Neuronal stem cell (in vitro differentiated cells): ENCODE measurements around the gene STMN3.

Experiments
- DNase-seq: peaks from one replicate; pipeline ENCODE4 v3.0.0-alpha.2; 2013; ENCODE audit warnings: low spot score
- H2AFZ ChIP-seq: one replicate; pipeline ENCODE4 v1.6.1; 2013; ENCODE audit warnings: mild to moderate bottlenecking, low read length, inconsistent platforms
- H2AK5ac ChIP-seq: 2 replicates; pipeline ENCODE4 v1.6.1; 2013; ENCODE audit warnings: low read depth, mild to moderate bottlenecking, inconsistent platforms, low read length, moderate library complexity, mixed read lengths
- H2BK120ac ChIP-seq: 2 replicates; pipeline ENCODE4 v1.6.1; 2013; ENCODE audit warnings: low read depth, mild to moderate bottlenecking, inconsistent platforms, low read length, moderate library complexity, mixed read lengths
- H2BK12ac ChIP-seq: one replicate; pipeline ENCODE4 v1.6.1; 2013; ENCODE audit warnings: low read length, inconsistent platforms
- H2BK15ac ChIP-seq: 2 replicates; pipeline ENCODE4 v1.6.1; 2013; ENCODE audit warnings: mild to moderate bottlenecking, low read length, inconsistent platforms, mixed read lengths
- H2BK5ac ChIP-seq: one replicate; pipeline ENCODE4 v1.6.1; 2013; ENCODE audit warnings: inconsistent platforms, mild to moderate bottlenecking, low read length, moderate library complexity
- H3K14ac ChIP-seq: one replicate; pipeline ENCODE4 v1.6.1; 2013; ENCODE audit warnings: low read length, inconsistent platforms
- H3K18ac ChIP-seq: 2 replicates; pipeline ENCODE4 v1.6.1; 2013; ENCODE audit warnings: low read length, inconsistent platforms
- H3K23ac ChIP-seq: 2 replicates; pipeline ENCODE4 v1.6.1; 2013; ENCODE audit warnings: low read depth, mild to moderate bottlenecking, mixed read lengths, low read length, inconsistent platforms; ENCODE audit not compliant: poor library complexity
- H3K27ac ChIP-seq: replicated peaks from 3 replicates; pipeline ENCODE4 v1.5.1; 2013; ENCODE audit warnings: low read length, inconsistent platforms
- H3K27me3 ChIP-seq, 3 experiments: 2 replicates each; pipeline ENCODE4 v1.6.1; 2013; ENCODE audit warnings: low read length in 3 of 3, mild to moderate bottlenecking in 2 of 3, inconsistent platforms in 1 of 3, low read depth in 1 of 3, mixed read lengths in 1 of 3, moderate library complexity in 1 of 3; ENCODE audit not compliant: control insufficient read depth in 3 of 3, insufficient read depth in 3 of 3
- H3K36me3 ChIP-seq, 2 donors: replicated peaks in 1 of 2; 2 replicates each; pipeline ENCODE4 v1.6.1; 2013; ENCODE audit warnings: low read length in 2 of 2; ENCODE audit not compliant: control insufficient read depth in 2 of 2, insufficient read depth in 2 of 2
- H3K4ac ChIP-seq: 2 replicates; pipeline ENCODE4 v1.6.1; 2013; ENCODE audit warnings: inconsistent platforms, mild to moderate bottlenecking, low read length, moderate library complexity
- H3K4me1 ChIP-seq, 2 donors: 1 replicate in 1 of 2; 2 replicates in 1 of 2; pipeline ENCODE4 v1.6.1; 2013; ENCODE audit warnings: low read length in 2 of 2, low read depth in 1 of 2; ENCODE audit not compliant: control insufficient read depth in 2 of 2, insufficient read depth in 1 of 2
- H3K4me2 ChIP-seq: one replicate; pipeline ENCODE4 v1.6.1; 2013; ENCODE audit warnings: mild to moderate bottlenecking, low read length, inconsistent platforms; ENCODE audit not compliant: insufficient read depth, poor library complexity, severe bottlenecking
- H3K4me3 ChIP-seq, 2 donors: 2 replicates each; pipeline ENCODE4 v1.5.1; 2013; ENCODE audit warnings: low read length in 2 of 2, mild to moderate bottlenecking in 2 of 2, inconsistent platforms in 1 of 2, moderate library complexity in 1 of 2
- H3K79me1 ChIP-seq: one replicate; pipeline ENCODE4 v1.6.1; 2013; ENCODE audit warnings: low read depth, mild to moderate bottlenecking, inconsistent platforms, low read length, moderate library complexity
- H3K9ac ChIP-seq: one replicate; pipeline ENCODE4 v1.6.1; 2013; ENCODE audit warnings: mild to moderate bottlenecking, low read depth, low read length, inconsistent platforms; ENCODE audit not compliant: poor library complexity
- H3K9me3 ChIP-seq, 2 donors: replicated peaks in 1 of 2; 2 replicates each; pipeline versions ENCODE3 to v1.6.1; 2013; ENCODE audit warnings: low read length in 2 of 2, mild to moderate bottlenecking in 2 of 2, inconsistent platforms in 1 of 2, low read depth in 1 of 2, mixed read lengths in 1 of 2, moderate library complexity in 1 of 2; ENCODE audit not compliant: control insufficient read depth in 2 of 2, insufficient read depth in 1 of 2
- H4K8ac ChIP-seq: one replicate; pipeline ENCODE4 v1.6.1; 2013; ENCODE audit warnings: low read depth, mild to moderate bottlenecking, inconsistent platforms, low read length, moderate library complexity
- H4K91ac ChIP-seq: one replicate; pipeline ENCODE4 v1.6.1; 2013; ENCODE audit warnings: low read length, low read depth, mild to moderate bottlenecking, inconsistent platforms; ENCODE audit not compliant: poor library complexity
- WGBS, 2 donors: extraction: QIAGEN DNeasy Blood & Tissue Kit; methylation state at CpG; one replicate each; pipeline ENCODE4 v1.1.7; 2013; ENCODE audit warnings: missing lambda C conversion rate in 2 of 2, mixed read lengths in 1 of 2; ENCODE audit not compliant: insufficient read length in 2 of 2, insufficient replicate concordance in 1 of 2; ENCODE audit errors: extremely low coverage in 2 of 2; 5-methylcytosine and 5-hydroxymethylcytosine counted together

The STMN3 gene

DNA sequence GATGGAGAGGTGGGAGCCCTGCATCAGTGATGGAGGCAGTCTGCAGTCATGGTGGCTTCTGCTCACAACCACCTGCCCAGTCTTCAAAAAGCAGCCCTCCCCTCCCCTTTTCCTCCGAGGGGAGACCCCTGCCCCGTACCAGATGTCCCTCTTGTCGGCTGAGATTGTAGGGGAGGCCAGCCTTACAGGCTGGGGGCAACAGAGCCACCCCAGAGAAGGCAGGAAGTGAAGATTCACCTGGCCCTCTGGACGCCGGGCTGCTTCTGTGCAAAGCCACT lies 47.8 kb upstream of the STMN3 start:
- H2BK120ac ChIP-seq: no peak overlapping the region
- no peak overlapping the region for H3K9ac ChIP-seq
- peaks cover 7 to 13% of the 10 kb centered on the region in 2 donors for H3K4me1 ChIP-seq
- WGBS, 2 donors: no CpG with 5 or more reads among the region's 5 CpGs
- H2AFZ ChIP-seq: no peak overlapping the region
- H3K9me3 ChIP-seq: no peaks in the 10 kb centered on the region
- DNase-seq: no peak
- no peak overlapping the region for H4K8ac ChIP-seq
- H2AK5ac ChIP-seq: no peak overlapping the region
- H3K23ac ChIP-seq: no peak overlapping the region
- peaks cover 20 to 48% of the 10 kb centered on the region in 2 donors for H3K36me3 ChIP-seq
- no peak overlapping the region for H3K27ac ChIP-seq
- H3K27me3 ChIP-seq: no peaks in the 10 kb centered on the region
- no peak overlapping the region for H3K18ac ChIP-seq
- no peak overlapping the region for H2BK5ac ChIP-seq
- H3K79me1 ChIP-seq: peaks cover 11% of the 10 kb centered on the region
- H3K4me3 ChIP-seq: no peak overlapping the region
- no peak overlapping the region for H3K4ac ChIP-seq
- no peak overlapping the region for H3K14ac ChIP-seq
- H3K4me2 ChIP-seq: no peak overlapping the region
- H2BK12ac ChIP-seq: no peak overlapping the region
- H4K91ac ChIP-seq: no peak overlapping the region
- H2BK15ac ChIP-seq: no peak overlapping the region

DNA sequence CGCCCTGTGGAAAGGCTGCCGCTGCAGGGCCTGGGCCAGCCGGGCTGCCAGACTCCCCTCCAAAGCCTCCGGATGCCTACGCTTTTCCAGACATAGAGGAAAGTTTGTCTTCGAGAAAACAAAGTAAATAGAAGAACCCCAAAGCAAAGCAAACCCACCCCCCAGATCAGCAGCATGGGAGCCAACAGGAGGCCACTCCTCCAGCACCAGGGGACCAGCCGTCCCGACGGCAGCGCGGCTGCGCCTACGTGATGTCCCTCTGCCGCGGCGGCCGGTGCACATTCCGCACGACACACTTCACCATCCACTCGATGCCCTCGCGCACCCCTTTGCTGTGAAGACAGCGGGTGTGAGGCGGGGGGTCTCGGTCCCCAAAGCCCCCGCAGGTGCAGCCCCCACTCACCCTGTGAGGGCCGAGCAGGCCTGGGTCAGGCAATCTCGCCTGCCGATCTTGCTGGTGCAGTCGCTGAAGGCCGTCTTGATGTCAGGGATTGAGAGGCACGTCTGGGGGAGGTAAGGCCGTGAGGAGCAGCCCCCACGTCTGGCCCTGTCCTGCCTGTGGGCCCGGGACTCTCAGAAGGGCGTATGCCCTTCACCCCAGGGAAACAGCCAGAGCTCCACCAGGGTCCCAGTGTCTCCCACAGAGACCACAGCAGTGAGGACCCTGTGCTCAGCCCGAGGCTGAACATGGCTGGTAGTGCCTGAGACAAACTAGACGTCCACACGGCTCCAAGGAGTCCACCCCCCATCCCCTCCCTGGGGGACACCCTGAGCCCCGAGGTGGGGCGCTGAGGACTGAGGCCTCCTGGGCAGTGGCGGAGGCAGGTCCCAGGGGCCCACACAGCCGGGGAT lies 47.2 kb upstream of the STMN3 start:
- Histone ChIP-seq H2BK15ac (no peak overlapping the region), H3K27me3 (no peaks in the 10 kb centered on the region), H3K9ac (no peak overlapping the region), H3K27ac (no peak overlapping the region), H4K91ac (no peak overlapping the region), H3K4me1 (peaks cover 7 to 14% of the 10 kb centered on the region in 2 donors), H3K36me3 (peaks cover 14 to 48% of the 10 kb centered on the region in 2 donors), H2BK5ac (peak overlapping the region; percentile 13), H3K79me1 (peaks cover 11% of the 10 kb centered on the region), H3K23ac (peak overlapping the region; percentile 55), H3K18ac (no peak overlapping the region), H3K14ac (no peak overlapping the region), H2BK12ac (no peak overlapping the region), H3K4me2 (no peak overlapping the region), H2BK120ac (no peak overlapping the region), H2AK5ac (no peak overlapping the region), H3K9me3 (no peaks in the 10 kb centered on the region), H2AFZ (no peak overlapping the region), H3K4ac (no peak overlapping the region), H3K4me3 (no peak overlapping the region), H4K8ac (no peak overlapping the region)
- no CpG with 5 or more reads among the region's 43 CpGs for WGBS, 2 donors
- DNase-seq: no peak

DNA sequence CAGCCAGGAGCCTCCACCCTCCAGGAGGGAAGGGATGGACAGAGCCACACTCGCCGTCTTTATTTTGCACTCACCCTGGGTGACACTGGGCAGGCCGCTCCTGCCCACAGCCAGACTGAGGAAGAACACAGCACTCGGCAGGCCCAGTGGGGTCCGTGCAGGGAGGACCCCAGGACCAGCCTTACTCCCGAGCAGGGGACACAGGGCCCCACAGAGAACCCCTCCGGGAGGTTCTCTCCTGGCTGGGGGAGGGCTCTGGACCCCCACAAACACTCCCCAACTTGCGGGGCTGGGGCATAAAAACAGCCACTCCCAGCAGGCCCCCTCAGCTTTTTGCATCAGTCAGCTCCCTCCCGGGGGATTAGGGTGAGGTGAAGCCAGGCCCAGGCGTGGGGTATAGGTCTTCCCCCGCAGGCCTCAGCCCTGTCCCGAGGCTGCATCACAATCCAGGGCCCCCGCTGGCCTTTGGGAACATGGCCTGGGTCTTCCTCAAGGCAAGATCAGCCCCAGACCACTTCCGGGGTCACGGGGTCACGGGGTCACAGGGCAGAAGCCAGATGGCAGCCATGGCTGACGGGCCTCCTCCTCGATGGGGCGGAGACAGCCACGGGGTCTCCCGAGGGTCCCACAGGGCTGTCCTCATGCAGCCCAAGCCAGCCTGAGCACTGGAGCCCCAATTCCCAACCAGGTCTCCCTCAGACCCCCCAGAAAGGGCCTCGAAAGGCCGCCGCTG lies 46.4 kb upstream of the STMN3 start:
- no CpG with 5 or more reads among the region's 24 CpGs for WGBS, 2 donors
- Histone ChIP-seq H4K91ac (no peak overlapping the region), H3K4ac (no peak overlapping the region), H3K36me3 (peaks cover 7 to 47% of the 10 kb centered on the region in 2 donors), H3K27me3 (no peaks in the 10 kb centered on the region), H3K79me1 (peaks cover 8% of the 10 kb centered on the region), H3K4me2 (no peak overlapping the region), H3K9ac (peak overlapping the region; percentile 77), H3K14ac (no peak overlapping the region), H2AK5ac (peak overlapping the region; percentile 56), H3K4me3 (no peak overlapping the region), H4K8ac (no peak overlapping the region), H2BK12ac (no peak overlapping the region), H3K23ac (peak overlapping the region; percentile 22), H3K4me1 (peaks cover 7 to 14% of the 10 kb centered on the region in 2 donors), H3K18ac (no peak overlapping the region), H2BK15ac (no peak overlapping the region), H2AFZ (no peak overlapping the region), H3K9me3 (no peaks in the 10 kb centered on the region), H3K27ac (no peak overlapping the region), H2BK5ac (no peak overlapping the region), H2BK120ac (no peak overlapping the region)
- no peak for DNase-seq

DNA sequence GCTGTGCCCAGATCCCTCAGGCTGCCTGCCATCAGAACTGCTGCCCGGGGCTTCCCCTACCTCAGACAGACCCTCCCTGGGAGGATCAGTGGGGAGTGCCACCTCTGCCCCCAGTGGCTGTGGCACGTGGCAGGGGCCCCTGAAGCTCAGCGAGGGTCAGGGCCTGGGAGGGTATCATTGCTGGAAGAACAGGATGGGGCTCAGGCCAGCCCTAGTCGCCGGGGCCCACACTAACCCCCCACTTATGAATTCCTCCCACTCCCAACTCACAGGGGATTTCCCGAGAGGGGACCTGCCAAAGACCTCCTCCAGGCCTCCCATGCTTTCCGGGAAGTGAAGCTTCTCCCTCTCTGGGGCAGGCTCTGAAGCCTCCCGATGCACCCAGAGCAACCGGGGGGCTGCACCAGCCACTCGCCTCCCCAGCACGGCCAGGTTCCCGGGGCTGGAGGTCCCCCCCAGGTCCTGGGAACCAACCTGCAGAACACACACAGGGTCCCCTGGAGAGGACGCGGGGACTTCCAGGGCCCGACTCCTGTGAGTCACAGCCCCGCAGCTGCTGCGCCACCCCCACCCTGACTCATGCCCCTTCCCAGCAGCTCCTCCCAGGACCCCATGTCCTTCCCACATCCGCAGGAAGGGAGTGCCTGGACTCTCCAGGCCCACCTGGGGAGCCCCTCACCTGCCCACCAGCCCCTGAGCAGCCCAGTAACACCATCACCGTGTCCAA lies 45.7 kb upstream of the STMN3 start:
- no peak for DNase-seq
- Histone ChIP-seq H3K4me3 (no peak overlapping the region), H2AK5ac (peak overlapping the region; percentile 56), H3K4me2 (no peak overlapping the region), H3K4me1 (peaks cover 7 to 14% of the 10 kb centered on the region in 2 donors), H4K91ac (no peak overlapping the region), H3K36me3 (peaks cover under 1 to 47% of the 10 kb centered on the region in 2 donors), H2BK15ac (no peak overlapping the region), H2AFZ (no peak overlapping the region), H2BK120ac (no peak overlapping the region), H2BK12ac (no peak overlapping the region), H3K18ac (peak overlapping the region; percentile 28), H3K27ac (no peak overlapping the region), H3K4ac (no peak overlapping the region), H3K14ac (no peak overlapping the region), H2BK5ac (no peak overlapping the region), H4K8ac (no peak overlapping the region), H3K23ac (peak overlapping the region; percentile 22), H3K9me3 (no peaks in the 10 kb centered on the region), H3K9ac (peak overlapping the region; percentile 63), H3K27me3 (no peaks in the 10 kb centered on the region), H3K79me1 (peaks cover 6% of the 10 kb centered on the region)
- WGBS, 2 donors: no CpG with 5 or more reads among the region's 19 CpGs
